ENCODE measurements around the gene B3GAT1. TPM values are rescaled to one million over a fixed set of nuclear protein-coding genes. Genes with fewer than 3 reads are reported as not detected.

Gene B3GAT1
- total RNA-seq, 1 experiment from 2014 or later, result 34.3 TPM

DNA sequence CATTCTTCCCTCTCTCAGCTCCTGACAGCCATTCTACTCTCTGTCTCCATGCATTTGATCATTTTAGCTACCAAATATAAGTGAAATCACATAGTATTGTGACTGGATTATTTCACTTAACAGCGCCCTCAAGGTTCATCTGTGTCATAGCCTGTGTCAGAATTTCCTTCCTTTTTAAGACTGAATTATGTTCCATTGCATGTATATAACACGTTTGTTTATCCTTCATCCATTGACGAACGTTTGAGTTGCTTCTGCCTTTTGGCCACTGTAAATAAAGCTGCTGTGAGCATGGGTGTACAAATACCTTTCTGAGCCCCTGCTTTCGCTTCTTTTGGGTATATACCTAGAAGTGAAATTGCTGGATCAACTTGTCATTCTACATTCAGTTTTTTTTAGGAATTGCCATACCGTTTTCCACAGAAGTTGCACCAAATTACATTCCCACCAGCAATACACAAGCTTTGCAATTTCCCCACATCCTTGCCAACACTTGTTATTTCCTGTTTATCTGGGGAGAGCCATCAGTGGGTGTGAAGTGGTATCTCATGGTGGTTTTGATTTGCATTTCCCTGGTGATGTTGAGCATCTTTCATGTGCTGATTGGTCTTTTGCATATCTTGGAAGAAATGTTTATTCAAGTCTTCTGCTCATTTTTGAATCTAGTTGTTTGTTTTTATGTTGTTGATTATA is 62.8 kb downstream of the B3GAT1 start:
- H3T11ph ChIP-seq (ENCODE audit: low read length), result no peak overlapping the region
- H2BK20ac ChIP-seq (ENCODE audit: low read depth, low read length, poor library complexity, severe bottlenecking), result no peak overlapping the region
- H4K8ac ChIP-seq (replicated peaks; ENCODE audit: insufficient read length, low read depth, low read length), result no peak overlapping the region
- no peak overlapping the region for H3K4me2 ChIP-seq (ENCODE audit: insufficient read depth, insufficient read length, low read length)
- H3K79me2 ChIP-seq (ENCODE audit: insufficient read depth, low read length), result no peaks in the 10 kb centered on the region
- Mint-ChIP-seq H3K36me3 (ENCODE audit: insufficient read depth in 1 of 3, low read depth in 3 of 3) (no peaks in the 10 kb centered on the region; a peak in 1 of 7 replicates), H3K27me3 (ENCODE audit: low read depth) (peaks cover 7% of the 10 kb centered on the region; the same call in 1 of the 2 replicates), H3K4me1 (peaks cover 11 to 12% of the 10 kb centered on the region in 2 experiments), H3K9me3 (peaks cover 5 to 6% of the 10 kb centered on the region in 2 experiments; a peak in 3 of 5 replicates), H3K27ac (no peak overlapping the region), H3K4me3 (no peak overlapping the region)
- no peak overlapping the region for H3K14ac ChIP-seq (ENCODE audit: insufficient read depth, low read length)
- no peak overlapping the region for H2BK5ac ChIP-seq (ENCODE audit: insufficient read length, low read length)
- H3K4ac ChIP-seq (ENCODE audit: low read depth, low read length), result no peak overlapping the region
- no peaks in the 10 kb centered on the region for H3K23me2 ChIP-seq (ENCODE audit: insufficient read length, low read depth, low read length, poor library complexity, severe bottlenecking)
- H3K23ac ChIP-seq (ENCODE audit: insufficient read length, low read depth, low read length), result no peak overlapping the region
- H3K27me3 ChIP-seq (ENCODE audit: insufficient read depth, low read length), result no peaks in the 10 kb centered on the region
- no peak overlapping the region for H2BK120ac ChIP-seq (ENCODE audit: low read depth, low read length, poor library complexity, severe bottlenecking)
- no peak overlapping the region for H2BK15ac ChIP-seq (ENCODE audit: low read depth, low read length)
- peaks cover 7% of the 10 kb centered on the region; the same call in 1 of the 2 replicates for H3K4me1 ChIP-seq (ENCODE audit: insufficient read depth, low read length)
- H3K79me1 ChIP-seq (ENCODE audit: insufficient read depth, low read depth, low read length, poor library complexity, severe bottlenecking), result no peaks in the 10 kb centered on the region
- H4K5ac ChIP-seq (ENCODE audit: insufficient read length, low read depth, low read length), result no peak overlapping the region
- H3K18ac ChIP-seq (ENCODE audit: insufficient read length, low read depth, low read length), result no peak overlapping the region
- no peak overlapping the region for H3K9ac ChIP-seq (ENCODE audit: extremely low read depth, insufficient read length, low read length)
- H3K9me3 ChIP-seq (ENCODE audit: control insufficient read depth, low read depth, low read length), result no peaks in the 10 kb centered on the region
- H2AFZ ChIP-seq (ENCODE audit: low read length), result no peak overlapping the region
- DNase-seq, result peak; percentile 12
- no peak overlapping the region for H2BK12ac ChIP-seq (ENCODE audit: insufficient read length, low read depth, low read length)
- no peak overlapping the region for H3K56ac ChIP-seq (ENCODE audit: insufficient read length, low read depth, low read length)
- no peak for TF ChIP-seq CTCF (conservative IDR thresholded peaks at IDR 0.05)
- H3K27ac ChIP-seq (ENCODE audit: insufficient read length, low read depth, low read length), result no peak overlapping the region
- H4K20me1 ChIP-seq (ENCODE audit: control insufficient read depth, insufficient read depth, insufficient read length), result no peaks in the 10 kb centered on the region
- no peak overlapping the region for H4K91ac ChIP-seq (ENCODE audit: insufficient read length, low read depth, low read length)
- WGBS (ENCODE audit: extremely low coverage, insufficient read length, low lambda C conversion rate), result no CpG with 5 or more reads among the region's 6 CpGs
- no peak overlapping the region for H2AK5ac ChIP-seq (ENCODE audit: insufficient read length, low read length)
